Measurements from ENCODE around the gene FNDC3A.
A peak's percentile ranks its signal among the peaks of the same experiment; 100 is the strongest.

Gene FNDC3A

GRCh38 chr13:48975856-48976575 lies at the start of gene FNDC3A:
Gene FNDC3A (plus strand): TSS chr13:48975912. CDS start chr13:49006191, 30,279 bp downstream.
- peak; percentile 87 for DNase-seq (ENCODE audit: low spot score)

- no peak for DNase-seq (ENCODE audit: low spot score)
Measured at GRCh38 chr13:48928757-48929430, 46.8 kb upstream of the FNDC3A start.

- DNase-seq (ENCODE audit: low spot score): no peak
Measured at GRCh38 chr13:48930918-48931317, 44.8 kb upstream of the FNDC3A start.

- DNase-seq (ENCODE audit: low spot score): no peak
Measured at GRCh38 chr13:48938308-48938943, 37.3 kb upstream of the FNDC3A start.

GRCh38 chr13:48939728-48940127 lies 36.0 kb upstream of the FNDC3A start:
- no peak for DNase-seq (ENCODE audit: low spot score)

GRCh38 chr13:48942131-48942530 lies 33.6 kb upstream of the FNDC3A start:
- DNase-seq (ENCODE audit: low spot score): no peak

GRCh38 chr13:48944221-48944620 lies 31.5 kb upstream of the FNDC3A start:
- no peak for DNase-seq (ENCODE audit: low spot score)

- DNase-seq (ENCODE audit: low spot score): no peak
Measured at GRCh38 chr13:48945626-48946025, 30.1 kb upstream of the FNDC3A start.

- no peak for DNase-seq (ENCODE audit: low spot score)
Measured at GRCh38 chr13:48946163-48946562, 29.5 kb upstream of the FNDC3A start.

GRCh38 chr13:48949566-48950500 lies 25.9 kb upstream of the FNDC3A start:
- no peak for DNase-seq (ENCODE audit: low spot score)

- no peak for DNase-seq (ENCODE audit: low spot score)
Measured at GRCh38 chr13:48950501-48950875, 25.2 kb upstream of the FNDC3A start.

- no peak for DNase-seq (ENCODE audit: low spot score)
Measured at GRCh38 chr13:48954081-48954480, 21.6 kb upstream of the FNDC3A start.

- DNase-seq (ENCODE audit: low spot score): no peak
Measured at GRCh38 chr13:48955536-48955935, 20.2 kb upstream of the FNDC3A start.

GRCh38 chr13:48961379-48961778 lies 14.3 kb upstream of the FNDC3A start:
- no peak for DNase-seq (ENCODE audit: low spot score)

GRCh38 chr13:48962281-48962680 lies 13.4 kb upstream of the FNDC3A start:
- no peak for DNase-seq (ENCODE audit: low spot score)

- no peak for DNase-seq (ENCODE audit: low spot score)
Measured at GRCh38 chr13:48965736-48966135, 10.0 kb upstream of the FNDC3A start.

GRCh38 chr13:48969685-48970084 lies 6.0 kb upstream of the FNDC3A start:
- DNase-seq (ENCODE audit: low spot score): no peak

- no peak for DNase-seq (ENCODE audit: low spot score)
Measured at GRCh38 chr13:48973845-48974431, 1.8 kb upstream of the FNDC3A start.

GRCh38 chr13:48975101-48975855 lies 434 bp upstream of the FNDC3A start:
- DNase-seq (ENCODE audit: low spot score): peak; percentile 53

GRCh38 chr13:48976576-48977285 lies 1.0 kb downstream of the FNDC3A start:
- DNase-seq (ENCODE audit: low spot score): no peak

All from ecto neural progenitor cell (in vitro differentiated cells).